Activated naive CD8-positive, alpha-beta T cell treated with anti-CD3 and anti-CD28 coated beads, Interleukin-2, amount 50 U/mL, for 16 hours (primary cell): Measurements from ENCODE around the gene MX2.
A peak's percentile ranks its signal among the peaks of the same experiment; 100 is the strongest.
"Not testable (repeated sequence)": the region's sequence is repeated elsewhere in the genome, so short reads cannot be mapped to it uniquely, and the experiment has no call there.

Experiments used
- DNase-seq: peaks from one replicate; pipeline ENCODE4 v3.0.0-alpha.2; 2020; ENCODE audit warnings: low read depth, low spot score

MX2 gene

GRCh38 chr21:41411449-41412089, 49.7 kb downstream of the MX2 start:
- no peak for DNase-seq

GRCh38 chr21:41417505-41417904, 55.7 kb downstream of the MX2 start:
- DNase-seq: not testable (repeated sequence)

- DNase-seq: no peak
These were observed 56.6 kb downstream of the MX2 start for GRCh38 chr21:41418393-41418792.

DNA sequence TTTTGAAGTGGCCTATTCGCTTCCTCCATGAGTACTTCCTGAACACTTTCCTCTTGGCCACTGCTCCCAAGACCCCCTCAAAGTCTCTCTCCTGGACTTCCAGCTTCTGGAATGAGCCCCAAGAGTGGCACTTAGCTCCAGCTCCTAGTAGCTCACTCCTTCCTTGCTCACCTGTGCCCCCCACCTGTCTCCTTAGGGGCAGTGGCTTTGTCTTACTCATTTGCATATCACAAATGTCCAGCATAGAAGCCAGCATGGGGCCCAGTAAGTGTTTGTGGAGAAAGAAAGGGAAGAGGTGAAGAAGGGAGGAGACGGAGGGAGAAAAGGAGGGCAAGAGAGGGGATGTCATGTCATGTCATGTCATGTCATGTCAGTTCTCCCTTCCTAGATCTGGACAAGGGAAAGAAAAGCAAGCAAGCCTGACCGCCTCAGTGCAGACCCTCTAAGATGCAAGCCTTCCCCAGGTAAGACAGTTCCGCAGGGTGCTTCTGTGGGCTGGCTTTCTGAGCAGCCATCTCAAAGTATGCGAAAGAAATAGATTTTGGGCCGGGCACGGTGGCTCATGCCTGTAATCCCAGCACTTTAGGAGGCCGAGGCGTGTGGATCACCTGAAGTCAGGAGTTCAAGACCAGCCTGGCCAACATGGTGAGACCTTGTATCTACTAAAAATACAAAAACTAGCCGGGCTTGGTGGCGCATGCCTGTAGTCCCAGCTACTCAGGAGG, 57.3 kb downstream of the MX2 start:
- no peak for DNase-seq

- no peak for DNase-seq
These were observed 58.4 kb downstream of the MX2 start for GRCh38 chr21:41419921-41420862.

- DNase-seq: not testable (repeated sequence)
These were observed 59.2 kb downstream of the MX2 start for GRCh38 chr21:41420998-41421397.

DNA sequence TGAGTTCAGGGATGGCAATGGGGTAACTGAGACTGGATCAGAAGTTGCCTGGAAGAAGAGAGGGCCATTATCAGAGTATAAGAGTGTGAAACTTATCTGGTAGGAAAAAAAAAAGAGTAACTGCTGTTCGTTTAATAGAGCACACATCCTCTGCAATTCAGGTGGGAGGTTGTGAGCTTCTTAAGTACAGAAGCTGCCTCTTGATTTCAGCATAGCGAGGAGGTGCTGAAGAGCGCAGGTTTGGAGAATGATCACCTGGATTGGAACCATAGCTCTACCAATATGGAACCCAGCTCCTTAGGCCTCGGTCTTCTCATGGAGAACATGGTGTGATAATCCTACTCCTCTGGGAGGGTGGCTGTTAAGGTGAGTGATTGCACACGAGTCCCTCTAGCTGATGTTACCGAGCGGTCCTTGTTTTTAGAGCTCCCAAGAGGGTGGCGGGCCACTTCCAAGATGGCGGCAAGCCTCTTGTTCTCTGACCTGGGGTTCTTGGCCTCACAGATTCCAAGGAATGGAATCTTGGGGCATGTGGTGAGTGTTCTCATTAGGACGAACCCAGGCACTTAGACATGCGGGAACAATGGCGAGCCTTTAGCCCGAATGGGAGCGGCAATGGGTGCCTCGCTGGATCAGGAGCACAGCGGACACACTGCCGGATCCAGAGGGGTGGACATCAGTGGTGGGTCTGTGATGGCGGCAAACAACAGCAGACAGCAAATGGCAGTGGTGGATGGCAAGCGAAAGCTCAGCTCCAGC, 60.9 kb downstream of the MX2 start:
- DNase-seq: no peak

- not testable (repeated sequence) for DNase-seq
These were observed 61.4 kb downstream of the MX2 start for GRCh38 chr21:41423305-41423636.

GRCh38 chr21:41425588-41425953, 63.7 kb downstream of the MX2 start:
- no peak for DNase-seq

DNA sequence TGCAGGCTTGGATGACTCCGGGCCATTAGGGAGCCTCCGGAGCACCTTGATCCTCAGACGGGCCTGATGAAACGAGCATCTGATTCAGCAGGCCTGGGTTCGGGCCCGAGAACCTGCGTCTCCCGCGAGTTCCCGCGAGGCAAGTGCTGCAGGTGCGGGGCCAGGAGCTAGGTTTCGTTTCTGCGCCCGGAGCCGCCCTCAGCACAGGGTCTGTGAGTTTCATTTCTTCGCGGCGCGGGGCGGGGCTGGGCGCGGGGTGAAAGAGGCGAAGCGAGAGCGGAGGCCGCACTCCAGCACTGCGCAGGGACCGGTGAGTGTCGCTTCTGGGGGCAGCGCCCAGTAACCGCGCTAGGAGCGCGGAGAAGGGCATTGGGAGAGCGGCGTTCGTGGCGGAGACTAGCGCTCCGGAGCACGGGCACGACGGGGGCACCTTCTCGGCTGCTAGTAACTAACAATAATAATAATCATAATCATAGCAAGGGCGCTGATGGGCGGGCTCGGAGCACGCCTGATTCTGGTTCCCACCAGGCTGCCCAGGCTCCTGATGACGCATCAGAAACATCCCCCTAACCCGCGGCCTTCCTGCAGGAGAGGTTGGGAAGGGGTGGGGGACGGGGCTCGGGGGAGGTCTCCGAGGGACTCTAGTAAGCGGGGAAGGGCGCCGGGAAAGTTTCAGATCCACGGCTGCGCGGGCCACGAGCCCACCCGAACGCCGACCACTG, 64.3 kb downstream of the MX2 start, which contains the start of gene MX1:
Gene MX1 (plus strand): TSS at position 286 of the 722 bp plus-strand sequence. CDS start 5,832 bp downstream, outside the sequence.
- DNase-seq: peak; percentile 70

GRCh38 chr21:41426676-41427404, 65.0 kb downstream of the MX2 start:
- no peak for DNase-seq

GRCh38 chr21:41427556-41427955, 65.7 kb downstream of the MX2 start:
- DNase-seq: no peak

DNA sequence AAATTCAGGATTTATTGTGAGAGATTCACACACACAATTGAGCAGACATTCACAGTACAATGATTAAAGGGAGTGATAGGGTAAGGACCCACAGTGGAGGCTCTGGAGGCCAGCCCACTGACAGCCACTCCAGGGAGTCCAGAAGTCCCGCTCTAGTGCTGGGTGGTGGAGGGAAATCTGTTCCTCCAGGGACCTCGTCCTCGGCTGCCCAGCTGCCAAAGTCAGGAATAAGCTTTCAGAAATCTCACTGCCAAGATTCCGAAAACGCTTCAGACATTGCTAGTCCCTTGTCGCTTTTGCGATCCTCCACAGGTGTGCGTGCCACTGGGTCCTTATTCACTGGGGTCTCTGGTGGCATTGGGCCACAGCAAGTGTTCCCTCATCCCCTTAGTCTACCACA, 66.5 kb downstream of the MX2 start:
- no peak for DNase-seq

DNA sequence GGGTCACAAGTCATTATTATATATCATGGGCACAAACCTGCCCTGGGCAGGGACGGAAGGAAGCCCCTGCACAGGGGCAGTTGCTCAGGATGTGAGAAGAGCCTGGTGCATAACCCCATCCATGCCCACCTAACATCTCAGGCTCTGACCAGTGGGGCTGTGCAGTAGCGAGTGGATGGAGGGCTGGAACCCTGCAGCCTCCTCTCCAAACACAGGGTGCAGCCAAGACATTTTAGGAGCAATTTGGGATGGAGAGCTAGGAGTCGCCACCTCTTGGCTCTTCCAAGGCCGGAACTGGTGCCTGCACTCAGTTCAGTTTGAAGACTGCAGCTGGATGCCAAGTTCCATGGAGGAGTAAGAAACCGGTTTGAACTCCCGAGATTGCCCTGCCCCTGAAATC, 67.0 kb downstream of the MX2 start:
- DNase-seq: no peak

- DNase-seq: no peak
These were observed 67.5 kb downstream of the MX2 start for GRCh38 chr21:41429305-41429704.

GRCh38 chr21:41429925-41430491, 68.2 kb downstream of the MX2 start:
- no peak for DNase-seq

DNA sequence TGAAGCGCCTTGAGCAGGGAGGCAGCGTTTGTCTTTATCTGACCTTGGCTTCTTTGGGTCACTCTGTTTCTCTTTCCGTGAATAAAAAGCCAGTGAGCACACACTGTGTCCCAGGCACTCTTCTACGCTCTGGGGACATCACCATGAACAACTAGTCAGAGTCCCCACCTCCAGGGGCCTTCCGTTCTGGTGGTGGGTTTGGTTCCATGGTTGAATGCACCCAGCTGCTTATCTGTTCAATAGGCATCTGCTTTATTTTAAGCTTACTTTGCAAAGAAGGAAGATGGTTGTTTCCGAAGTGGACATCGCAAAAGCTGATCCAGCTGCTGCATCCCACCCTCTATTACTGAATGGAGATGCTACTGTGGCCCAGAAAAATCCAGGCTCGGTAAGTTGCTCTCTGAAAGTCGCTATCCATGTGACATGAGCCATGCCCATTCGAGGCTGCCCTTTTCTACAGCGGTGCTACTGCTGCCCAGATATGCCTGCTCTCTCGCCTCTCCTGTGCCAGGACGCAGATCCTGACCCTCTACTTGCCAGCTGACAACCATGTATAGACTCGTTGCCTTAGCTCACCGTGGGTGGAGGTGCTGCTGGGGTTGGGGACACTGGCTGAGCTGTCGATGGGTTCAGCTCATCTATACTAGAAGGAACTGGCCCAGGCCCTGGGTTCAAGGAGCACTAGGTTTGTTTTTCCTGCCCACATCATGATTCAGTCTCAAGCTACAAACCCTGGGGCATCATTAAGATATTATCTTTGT, 70.1 kb downstream of the MX2 start:
- DNase-seq: no peak

GRCh38 chr21:41432562-41433460, 71.0 kb downstream of the MX2 start:
- no peak for DNase-seq
